Vagina (tissue), 2 donors: ENCODE measurements around the gene TAOK3.

Experiments used
- CTCF ChIP-seq, 3 experiments: fragments of 450-650 bp in 2 of 3; fragments of 200-600 bp in 1 of 3; sonication (generic) in 1 of 3; IDR thresholded peaks; one replicate each; pipeline ENCODE4 v1.5.1; 2017 to 2019; ENCODE audit warnings: antibody characterized with exemption in 3 of 3, mild to moderate bottlenecking in 2 of 3, moderate library complexity in 2 of 3
- POLR2A ChIP-seq, 2 donors: fragments of 450-650 bp; IDR thresholded peaks; one replicate each; pipeline ENCODE4 v1.6.1; 2017; ENCODE audit warnings: antibody characterized with exemption in 2 of 2, mild to moderate bottlenecking in 2 of 2, moderate library complexity in 2 of 2

- TF ChIP-seq CTCF (IDR thresholded peaks at IDR 0.05) (no peak), POLR2A (IDR thresholded peaks at IDR 0.05) (no peak)
Observed at GRCh38 chr12:118185602-118186397, 186.9 kb downstream of the TAOK3 start.
